ENCODE data around the gene ZMYND8.
"Not testable (repeated sequence)": the region's sequence is repeated elsewhere in the genome, so short reads cannot be mapped to it uniquely, and the experiment has no call there.

Gene ZMYND8

DNA sequence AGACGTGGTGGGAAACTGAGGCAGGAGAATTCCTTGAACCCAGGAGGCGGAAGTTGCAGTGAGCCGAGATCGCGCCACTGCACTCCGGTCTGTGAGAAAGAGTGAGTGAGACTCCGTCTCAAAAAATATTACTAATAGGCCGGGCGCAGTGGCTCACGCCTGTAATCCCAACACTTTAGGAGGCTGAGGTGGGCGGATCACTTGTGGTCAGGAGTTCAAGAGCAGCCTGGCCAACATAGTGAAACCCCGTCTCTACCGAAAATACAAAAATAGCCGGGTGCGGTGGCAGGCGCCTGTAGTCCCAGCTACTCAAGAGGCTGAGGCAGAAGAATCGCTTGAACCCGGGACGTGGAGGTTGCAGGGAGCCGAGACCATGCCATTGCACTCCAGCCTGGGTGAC lies 116.4 kb downstream of the ZMYND8 start:
- not testable (repeated sequence) for H3K27ac ChIP-seq (ENCODE audit: low read depth, low read length); H3K9ac ChIP-seq (ENCODE audit: low read length); H3K4me3 ChIP-seq (ENCODE audit: low read depth in 1 of 2, low read length in 2 of 2); H3K9me3 ChIP-seq (ENCODE audit: low read length); H3K27me3 ChIP-seq (ENCODE audit: control insufficient read depth in 1 of 2, insufficient read depth in 2 of 2, low read length in 2 of 2); H3K4me1 ChIP-seq (ENCODE audit: insufficient read depth, low read length)
- peaks cover 30% of the 10 kb centered on the region for H3K36me3 ChIP-seq (ENCODE audit: insufficient read depth, low read length)

DNA sequence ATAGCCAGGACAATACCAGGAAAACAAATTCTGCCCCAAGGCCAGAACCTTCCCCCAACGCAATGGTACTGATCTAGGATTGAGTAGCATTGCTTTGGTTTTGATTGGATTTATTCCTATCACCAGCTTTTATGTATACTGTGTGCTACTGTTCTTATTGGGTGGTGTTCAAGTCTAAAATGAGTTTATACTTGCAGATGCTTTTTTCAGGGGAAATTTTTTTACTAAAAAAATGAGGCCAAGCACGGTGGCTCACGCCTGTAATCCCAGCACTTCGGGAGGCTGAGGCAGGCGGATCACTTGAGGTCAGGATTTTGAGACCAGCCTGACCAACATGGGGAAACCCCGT lies 116.8 kb downstream of the ZMYND8 start:
- H3K36me3 ChIP-seq (ENCODE audit: insufficient read depth, low read length), result peaks cover 30% of the 10 kb centered on the region
- H3K4me3 ChIP-seq (ENCODE audit: low read depth in 1 of 2, low read length in 2 of 2), result no peak overlapping the region
- no peak overlapping the region for H3K9ac ChIP-seq (ENCODE audit: low read length)

DNA sequence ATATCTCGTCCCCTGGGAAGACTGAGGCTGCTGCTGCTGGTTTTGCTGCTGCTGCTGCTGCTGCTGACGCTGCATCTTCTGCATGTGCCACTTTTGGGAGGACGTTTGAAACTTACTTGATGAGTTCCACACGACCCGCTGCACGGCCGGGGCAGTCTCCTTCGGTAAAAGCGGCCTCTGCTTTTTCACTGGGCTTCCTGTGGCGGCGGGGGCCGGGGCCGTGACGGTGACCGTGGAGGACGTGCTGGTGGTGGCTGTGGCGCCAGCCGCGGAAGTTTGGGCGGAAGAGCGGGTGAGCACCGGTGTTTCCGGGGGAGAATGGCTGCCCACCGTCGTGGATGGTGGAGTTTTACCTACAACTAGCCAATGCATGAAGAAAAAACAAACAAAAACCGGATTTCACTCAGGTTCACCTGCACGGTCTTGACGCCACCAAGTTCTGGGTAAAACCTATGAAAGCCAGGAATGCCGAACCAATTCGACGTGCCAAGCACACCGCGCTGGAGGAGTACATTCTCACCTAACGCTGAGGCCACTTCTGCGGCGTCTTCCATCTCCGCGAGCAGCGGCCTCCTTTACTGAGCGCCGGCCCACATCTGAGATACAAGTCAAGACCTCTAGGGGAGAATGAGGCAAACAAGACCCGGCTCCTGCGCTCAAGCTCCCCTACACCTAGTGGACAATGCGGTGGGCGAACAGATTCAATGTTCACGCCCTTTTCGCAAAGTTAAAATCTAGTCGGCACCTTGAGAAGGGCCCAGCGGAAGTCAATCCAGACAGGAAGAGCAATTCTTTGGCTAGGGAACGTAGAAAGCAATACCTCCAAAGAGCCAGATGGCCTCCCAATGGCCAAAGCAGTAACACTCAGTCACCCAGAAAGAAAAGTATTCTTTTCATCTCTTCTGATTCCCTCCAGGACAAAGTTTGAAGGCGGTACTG lies 117.5 kb downstream of the ZMYND8 start:
- H3K4me1 ChIP-seq (ENCODE audit: insufficient read depth, low read length), result no peaks in the 10 kb centered on the region
- H3K27ac ChIP-seq (ENCODE audit: low read depth, low read length), result no peak overlapping the region
- H3K27me3 ChIP-seq (ENCODE audit: control insufficient read depth in 1 of 2, insufficient read depth in 2 of 2, low read length in 2 of 2), result no peaks in the 10 kb centered on the region
- no peak overlapping the region for H3K9ac ChIP-seq (ENCODE audit: low read length)
- H3K4me3 ChIP-seq (ENCODE audit: low read depth in 1 of 2, low read length in 2 of 2), result no peak overlapping the region
- no peaks in the 10 kb centered on the region for H3K9me3 ChIP-seq (ENCODE audit: low read length)
- H3K36me3 ChIP-seq (ENCODE audit: insufficient read depth, low read length), result peaks cover 34% of the 10 kb centered on the region

More for the DNA sequence above, 116.8 kb downstream of the ZMYND8 start:
- Histone ChIP-seq H3K9me3 (ENCODE audit: low read length) (no peaks in the 10 kb centered on the region), H3K27me3 (ENCODE audit: control insufficient read depth in 1 of 2, insufficient read depth in 2 of 2, low read length in 2 of 2) (no peaks in the 10 kb centered on the region), H3K4me1 (ENCODE audit: insufficient read depth, low read length) (no peaks in the 10 kb centered on the region), H3K27ac (ENCODE audit: low read depth, low read length) (no peak overlapping the region)

DNA sequence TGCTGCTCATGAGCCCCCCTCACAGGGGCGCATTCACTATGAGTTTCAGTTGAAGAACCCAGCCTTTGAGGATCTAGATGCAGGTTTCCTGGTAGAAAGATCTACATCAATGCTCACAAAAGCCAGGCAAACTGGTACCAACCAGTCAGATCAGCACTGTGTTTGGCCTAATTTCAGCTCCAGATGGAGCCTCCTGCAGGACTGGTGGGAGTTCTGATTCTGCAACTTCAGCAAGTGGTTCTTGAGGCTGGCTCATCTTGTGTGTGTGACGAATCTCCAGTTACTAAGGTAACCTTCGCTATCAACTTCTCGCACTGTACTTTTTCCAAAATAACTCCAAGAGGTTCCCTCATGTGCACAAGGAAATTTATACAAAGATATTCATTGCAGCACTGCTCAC lies 118.8 kb downstream of the ZMYND8 start:
- Histone ChIP-seq H3K4me1 (ENCODE audit: insufficient read depth, low read length) (no peaks in the 10 kb centered on the region), H3K36me3 (ENCODE audit: insufficient read depth, low read length) (peaks cover 41% of the 10 kb centered on the region), H3K27me3 (ENCODE audit: control insufficient read depth in 1 of 2, insufficient read depth in 2 of 2, low read length in 2 of 2) (no peaks in the 10 kb centered on the region), H3K4me3 (ENCODE audit: low read depth in 1 of 2, low read length in 2 of 2) (no peak overlapping the region), H3K27ac (ENCODE audit: low read depth, low read length) (no peak overlapping the region), H3K9me3 (ENCODE audit: low read length) (no peaks in the 10 kb centered on the region), H3K9ac (ENCODE audit: low read length) (no peak overlapping the region)

DNA sequence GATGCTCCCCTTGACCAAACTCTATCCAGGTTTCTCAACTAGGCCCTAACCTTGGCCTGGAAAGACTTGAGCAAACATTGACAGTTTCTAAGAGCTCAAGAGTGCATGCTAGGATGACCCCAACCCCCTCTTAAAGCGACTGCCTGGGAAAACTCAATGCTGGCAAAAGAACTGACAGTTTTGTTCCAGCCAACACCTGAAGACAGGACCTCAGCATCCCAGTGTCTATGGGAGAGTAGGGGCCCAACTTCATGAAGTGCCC lies 119.9 kb downstream of the ZMYND8 start:
- H3K9ac ChIP-seq (ENCODE audit: low read length), result no peak overlapping the region
- H3K27me3 ChIP-seq (ENCODE audit: control insufficient read depth in 1 of 2, insufficient read depth in 2 of 2, low read length in 2 of 2), result no peaks in the 10 kb centered on the region
- peaks cover 41% of the 10 kb centered on the region for H3K36me3 ChIP-seq (ENCODE audit: insufficient read depth, low read length)
- H3K4me3 ChIP-seq (ENCODE audit: low read depth in 1 of 2, low read length in 2 of 2), result no peak overlapping the region
- no peak overlapping the region for H3K27ac ChIP-seq (ENCODE audit: low read depth, low read length)
- no peaks in the 10 kb centered on the region for H3K4me1 ChIP-seq (ENCODE audit: insufficient read depth, low read length)
- H3K9me3 ChIP-seq (ENCODE audit: low read length), result no peaks in the 10 kb centered on the region

DNA sequence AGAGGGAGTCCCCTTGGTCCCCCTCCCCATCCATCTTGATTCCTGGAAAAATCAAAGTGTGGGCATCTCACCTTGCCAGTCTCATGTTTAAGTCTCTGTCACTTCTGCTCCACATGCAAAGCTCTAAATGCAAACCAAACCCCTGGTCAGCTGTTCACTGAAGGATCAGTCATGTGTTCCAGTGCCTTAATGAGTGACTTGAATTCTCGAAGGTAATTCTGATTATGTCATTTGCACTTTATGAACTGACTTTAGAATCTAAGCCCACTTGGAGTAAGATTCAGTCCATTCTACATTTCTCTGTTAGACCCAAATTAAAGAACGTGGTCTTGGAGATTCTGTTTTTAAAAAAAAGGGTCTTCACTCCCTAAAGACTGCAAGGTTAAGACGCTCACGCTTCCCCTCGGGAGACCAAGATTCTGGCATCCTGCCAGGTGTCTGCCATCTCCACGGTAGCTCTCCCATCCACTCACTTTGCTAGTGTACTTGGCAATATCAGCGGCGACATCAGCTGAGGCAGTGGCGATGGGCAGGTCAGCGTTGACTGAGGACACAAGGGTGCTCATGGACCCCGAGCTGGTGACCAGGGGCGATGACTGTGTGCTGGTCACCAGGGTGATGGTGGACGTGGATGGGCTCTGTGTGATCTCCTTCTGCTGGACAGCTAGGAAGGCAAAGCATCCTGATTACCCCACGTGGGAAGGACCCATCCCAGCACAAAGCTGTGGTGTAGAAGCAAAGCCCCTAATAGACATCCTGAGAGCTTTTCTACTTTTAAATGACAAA lies 120.5 kb downstream of the ZMYND8 start:
- no peak overlapping the region for H3K4me3 ChIP-seq (ENCODE audit: low read depth in 1 of 2, low read length in 2 of 2)
- H3K9me3 ChIP-seq (ENCODE audit: low read length), result no peaks in the 10 kb centered on the region
- H3K9ac ChIP-seq (ENCODE audit: low read length), result no peak overlapping the region
- peaks cover 41% of the 10 kb centered on the region for H3K36me3 ChIP-seq (ENCODE audit: insufficient read depth, low read length)
- no peaks in the 10 kb centered on the region for H3K4me1 ChIP-seq (ENCODE audit: insufficient read depth, low read length)
- no peak overlapping the region for H3K27ac ChIP-seq (ENCODE audit: low read depth, low read length)
- H3K27me3 ChIP-seq (ENCODE audit: control insufficient read depth in 1 of 2, insufficient read depth in 2 of 2, low read length in 2 of 2), result no peaks in the 10 kb centered on the region

DNA sequence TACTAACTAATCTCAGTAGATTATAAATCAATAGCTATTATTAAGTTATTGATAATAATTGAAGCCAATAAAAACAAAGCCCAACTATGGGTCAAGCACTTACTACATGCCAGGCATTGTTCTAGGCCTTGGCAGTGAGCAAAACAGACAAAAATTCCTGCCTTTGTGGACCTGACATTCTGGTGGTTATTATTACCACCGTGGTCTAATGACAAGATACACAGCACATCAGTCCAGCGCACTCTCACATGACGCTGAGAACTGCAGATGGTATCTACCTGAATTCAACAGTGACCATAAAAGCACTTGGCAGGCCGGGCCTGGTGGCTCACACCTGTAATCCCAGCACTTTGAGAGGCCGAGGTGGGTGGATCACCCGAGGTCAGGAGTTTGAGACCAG lies 121.4 kb downstream of the ZMYND8 start:
- H3K27me3 ChIP-seq (ENCODE audit: control insufficient read depth in 1 of 2, insufficient read depth in 2 of 2, low read length in 2 of 2), result no peaks in the 10 kb centered on the region
- no peak overlapping the region for H3K4me3 ChIP-seq (ENCODE audit: low read depth in 1 of 2, low read length in 2 of 2)
- no peak overlapping the region for H3K9ac ChIP-seq (ENCODE audit: low read length)
- no peaks in the 10 kb centered on the region for H3K9me3 ChIP-seq (ENCODE audit: low read length)
- H3K27ac ChIP-seq (ENCODE audit: low read depth, low read length), result no peak overlapping the region
- H3K4me1 ChIP-seq (ENCODE audit: insufficient read depth, low read length), result no peaks in the 10 kb centered on the region
- H3K36me3 ChIP-seq (ENCODE audit: insufficient read depth, low read length), result peaks cover 41% of the 10 kb centered on the region

DNA sequence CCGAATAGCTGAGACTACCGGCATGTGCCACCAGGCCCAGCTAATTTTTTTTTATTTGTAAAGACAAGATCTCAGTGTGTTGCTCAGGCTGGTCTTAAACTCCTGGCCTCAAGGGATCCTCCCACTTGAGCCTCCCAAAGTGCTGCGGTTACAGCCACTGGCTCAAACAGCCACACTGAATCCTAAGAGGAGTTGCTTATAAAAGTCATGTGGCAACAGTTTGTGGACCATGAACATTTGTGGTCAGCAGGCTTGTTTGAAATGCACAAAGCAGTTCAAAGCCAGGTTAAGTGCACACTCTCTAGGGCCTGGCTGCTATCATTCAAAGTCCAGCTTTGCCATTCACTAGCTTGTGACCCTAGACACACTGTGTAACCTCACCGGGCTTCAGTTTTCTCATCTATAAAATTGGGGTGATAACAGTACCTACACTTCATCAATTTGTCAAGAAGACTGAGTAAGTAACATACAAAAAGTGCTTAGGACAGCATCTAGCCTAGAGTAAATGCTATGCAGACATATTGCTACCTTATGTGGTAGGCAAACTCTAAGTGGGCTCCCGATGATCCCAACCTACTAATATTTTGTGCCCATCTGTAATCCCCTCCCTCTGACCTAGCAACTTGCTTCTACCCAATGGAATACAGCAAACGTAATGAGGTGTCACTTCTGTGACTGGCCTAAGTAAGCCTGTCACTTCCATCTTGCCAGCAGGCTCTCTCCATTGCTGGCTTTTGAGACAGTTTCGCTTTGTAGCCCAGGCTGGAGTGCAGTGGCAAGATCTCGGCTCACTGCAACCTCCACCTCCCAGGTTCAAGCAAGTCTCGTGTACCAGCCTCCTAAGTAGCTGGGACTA lies 122.9 kb downstream of the ZMYND8 start:
- no peaks in the 10 kb centered on the region for H3K9me3 ChIP-seq (ENCODE audit: low read length)
- no peak overlapping the region for H3K4me3 ChIP-seq (ENCODE audit: low read depth in 1 of 2, low read length in 2 of 2)
- peaks cover 48% of the 10 kb centered on the region for H3K36me3 ChIP-seq (ENCODE audit: insufficient read depth, low read length)
- H3K27ac ChIP-seq (ENCODE audit: low read depth, low read length), result no peak overlapping the region
- no peaks in the 10 kb centered on the region for H3K27me3 ChIP-seq (ENCODE audit: control insufficient read depth in 1 of 2, insufficient read depth in 2 of 2, low read length in 2 of 2)
- H3K9ac ChIP-seq (ENCODE audit: low read length), result no peak overlapping the region
- H3K4me1 ChIP-seq (ENCODE audit: insufficient read depth, low read length), result no peaks in the 10 kb centered on the region

DNA sequence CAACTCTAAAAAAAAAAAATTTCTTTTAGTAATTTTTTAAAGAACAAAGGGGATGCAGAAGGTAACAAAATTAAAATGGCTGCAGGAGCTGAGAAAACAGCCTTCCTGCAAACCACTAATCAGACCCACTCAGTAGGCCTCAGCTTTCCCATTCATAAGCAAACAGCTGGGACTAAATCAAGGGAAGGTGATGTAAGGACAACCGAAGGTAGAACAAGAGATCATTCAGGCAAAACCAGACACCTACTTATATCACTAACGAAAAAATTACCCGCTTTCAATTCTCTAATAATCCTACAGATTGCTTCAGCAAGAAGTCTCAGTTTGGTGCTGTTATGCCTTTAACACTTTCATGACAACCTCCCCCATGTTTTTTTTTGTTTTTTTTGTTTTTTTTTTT lies 124.0 kb downstream of the ZMYND8 start:
- H3K36me3 ChIP-seq (ENCODE audit: insufficient read depth, low read length), result peaks cover 42% of the 10 kb centered on the region
- H3K4me3 ChIP-seq (ENCODE audit: low read depth in 1 of 2, low read length in 2 of 2), result no peak overlapping the region
- H3K9me3 ChIP-seq (ENCODE audit: low read length), result no peaks in the 10 kb centered on the region
- H3K4me1 ChIP-seq (ENCODE audit: insufficient read depth, low read length), result no peaks in the 10 kb centered on the region
- H3K9ac ChIP-seq (ENCODE audit: low read length), result no peak overlapping the region
- no peak overlapping the region for H3K27ac ChIP-seq (ENCODE audit: low read depth, low read length)
- H3K27me3 ChIP-seq (ENCODE audit: control insufficient read depth in 1 of 2, insufficient read depth in 2 of 2, low read length in 2 of 2), result no peaks in the 10 kb centered on the region

DNA sequence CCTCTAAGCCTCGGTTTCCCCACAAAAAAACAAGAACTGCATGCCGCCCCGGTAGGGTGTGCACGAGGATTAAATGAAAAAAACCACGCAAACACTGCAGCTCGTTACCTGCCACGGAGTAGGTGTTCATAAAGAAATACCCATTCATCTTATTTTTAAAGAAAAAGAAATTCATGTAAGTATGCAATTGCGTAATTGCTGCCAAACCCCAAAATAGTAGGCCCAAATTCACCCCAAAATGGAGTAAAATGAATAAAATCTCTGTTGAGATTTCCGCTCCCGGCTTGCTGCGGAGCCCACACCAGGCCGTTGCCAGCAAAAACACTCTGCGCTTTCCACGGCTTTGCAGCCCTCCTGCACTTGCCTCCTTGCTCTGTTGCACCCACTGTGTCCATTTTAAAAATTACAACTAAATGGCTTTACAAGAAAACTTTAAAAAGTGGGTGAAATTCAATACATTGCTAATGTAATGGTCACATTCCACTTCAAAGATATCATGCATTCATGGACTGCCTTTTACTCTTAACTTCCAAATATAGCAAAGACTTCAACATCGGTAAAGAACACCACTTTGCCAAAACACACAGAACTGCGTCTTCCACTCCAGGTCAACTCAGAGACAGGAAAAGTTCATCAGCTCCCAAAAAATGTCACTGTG lies 125.0 kb downstream of the ZMYND8 start:
- no peak overlapping the region for H3K4me3 ChIP-seq (ENCODE audit: low read depth in 1 of 2, low read length in 2 of 2)
- peaks cover 43% of the 10 kb centered on the region for H3K36me3 ChIP-seq (ENCODE audit: insufficient read depth, low read length)
- H3K27ac ChIP-seq (ENCODE audit: low read depth, low read length), result no peak overlapping the region
- H3K27me3 ChIP-seq (ENCODE audit: control insufficient read depth in 1 of 2, insufficient read depth in 2 of 2, low read length in 2 of 2), result no peaks in the 10 kb centered on the region
- H3K9me3 ChIP-seq (ENCODE audit: low read length), result no peaks in the 10 kb centered on the region
- H3K9ac ChIP-seq (ENCODE audit: low read length), result no peak overlapping the region
- H3K4me1 ChIP-seq (ENCODE audit: insufficient read depth, low read length), result no peaks in the 10 kb centered on the region

DNA sequence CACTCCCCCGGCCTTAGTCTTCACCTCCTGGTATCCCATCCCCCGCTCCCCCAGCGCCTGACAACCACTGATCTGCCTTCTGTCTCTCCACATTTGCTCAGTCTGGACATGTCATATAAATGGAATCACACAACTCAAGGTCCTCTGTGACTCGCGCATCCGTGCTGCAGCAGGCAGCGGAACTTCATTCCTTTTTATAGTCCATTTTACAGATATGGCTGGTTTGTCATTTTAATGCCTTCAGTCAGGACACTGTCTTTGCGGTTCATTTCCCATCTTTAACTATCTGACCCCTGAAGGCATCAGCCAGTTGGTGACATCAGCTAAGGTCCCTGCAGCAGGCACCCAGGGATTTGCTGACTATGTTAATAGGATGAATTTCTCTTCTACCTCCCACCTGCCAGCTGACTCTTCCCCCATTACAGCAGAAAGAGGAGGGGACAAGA lies 125.7 kb downstream of the ZMYND8 start:
- Histone ChIP-seq H3K4me3 (ENCODE audit: low read depth in 1 of 2, low read length in 2 of 2) (no peak overlapping the region), H3K27me3 (ENCODE audit: control insufficient read depth in 1 of 2, insufficient read depth in 2 of 2, low read length in 2 of 2) (no peaks in the 10 kb centered on the region), H3K4me1 (ENCODE audit: insufficient read depth, low read length) (no peaks in the 10 kb centered on the region), H3K36me3 (ENCODE audit: insufficient read depth, low read length) (peaks cover 43% of the 10 kb centered on the region), H3K9me3 (ENCODE audit: low read length) (no peaks in the 10 kb centered on the region), H3K9ac (ENCODE audit: low read length) (no peak overlapping the region), H3K27ac (ENCODE audit: low read depth, low read length) (no peak overlapping the region)

All from muscle layer of colon (tissue), 2 donors.